LNCaP clone FGC (cell line): ENCODE measurements around the gene GNPTAB.
"Not testable (repeated sequence)": the region's sequence is repeated elsewhere in the genome, so short reads cannot be mapped to it uniquely, and the experiment has no call there.

Source experiments
- DNase-seq: peaks from one replicate; pipeline ENCODE4 v3.0.0-alpha.2; 2011; ENCODE audit warnings: low read depth
- H3K4me3 ChIP-seq: 2 replicates; pipeline ENCODE4 v1.5.1; 2011; ENCODE audit warnings: mild to moderate bottlenecking, low read depth, low read length, control low read depth
- CTCF ChIP-seq: IDR thresholded peaks from 2 replicates; pipeline ENCODE4 v1.5.1; 2012; ENCODE audit warnings: mild to moderate bottlenecking; ENCODE audit not compliant: control insufficient read depth, insufficient read depth; ENCODE audit errors: extremely low read depth

Gene GNPTAB

GRCh38 chr12:101813117-101813516, 17.6 kb downstream of the GNPTAB start:
- no peak for TF ChIP-seq CTCF
- H3K4me3 ChIP-seq = no peak overlapping the region
- DNase-seq = no peak

- not testable (repeated sequence) for DNase-seq, H3K4me3 ChIP-seq
Measured at GRCh38 chr12:101812716-101813115, 18.0 kb downstream of the GNPTAB start.

GRCh38 chr12:101811342-101811741, 19.4 kb downstream of the GNPTAB start:
- DNase-seq, H3K4me3 ChIP-seq: not testable (repeated sequence)

- no peak for DNase-seq
- no peak overlapping the region for H3K4me3 ChIP-seq
- TF ChIP-seq CTCF = no peak
Measured at GRCh38 chr12:101809208-101809607, 21.6 kb downstream of the GNPTAB start.

- no peak for TF ChIP-seq CTCF
- no peak overlapping the region for H3K4me3 ChIP-seq
- DNase-seq = no peak
Measured at GRCh38 chr12:101806265-101806664, 24.5 kb downstream of the GNPTAB start.

- no peak for TF ChIP-seq CTCF
- no peak for DNase-seq
Measured at GRCh38 chr12:101804409-101804808, 26.4 kb downstream of the GNPTAB start.

GRCh38 chr12:101803978-101804377, 26.8 kb downstream of the GNPTAB start:
- DNase-seq = no peak
- H3K4me3 ChIP-seq = no peak overlapping the region
- no peak for TF ChIP-seq CTCF

More at GRCh38 chr12:101804409-101804808, 26.4 kb downstream of the GNPTAB start:
- H3K4me3 ChIP-seq = no peak overlapping the region

GRCh38 chr12:101802486-101802885, 28.3 kb downstream of the GNPTAB start:
- no peak for TF ChIP-seq CTCF
- no peak for DNase-seq
- H3K4me3 ChIP-seq = no peak overlapping the region
